Medulla oblongata (tissue), 1 donor: Measurements from ENCODE around the gene KCNF1.

Experiments used
- DNase-seq: peaks from one replicate; pipeline ENCODE4 v3.0.0-alpha.2; 2015; ENCODE audit errors: extremely low spot score

The KCNF1 gene, protein sequence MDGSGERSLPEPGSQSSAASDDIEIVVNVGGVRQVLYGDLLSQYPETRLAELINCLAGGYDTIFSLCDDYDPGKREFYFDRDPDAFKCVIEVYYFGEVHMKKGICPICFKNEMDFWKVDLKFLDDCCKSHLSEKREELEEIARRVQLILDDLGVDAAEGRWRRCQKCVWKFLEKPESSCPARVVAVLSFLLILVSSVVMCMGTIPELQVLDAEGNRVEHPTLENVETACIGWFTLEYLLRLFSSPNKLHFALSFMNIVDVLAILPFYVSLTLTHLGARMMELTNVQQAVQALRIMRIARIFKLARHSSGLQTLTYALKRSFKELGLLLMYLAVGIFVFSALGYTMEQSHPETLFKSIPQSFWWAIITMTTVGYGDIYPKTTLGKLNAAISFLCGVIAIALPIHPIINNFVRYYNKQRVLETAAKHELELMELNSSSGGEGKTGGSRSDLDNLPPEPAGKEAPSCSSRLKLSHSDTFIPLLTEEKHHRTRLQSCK

DNA sequence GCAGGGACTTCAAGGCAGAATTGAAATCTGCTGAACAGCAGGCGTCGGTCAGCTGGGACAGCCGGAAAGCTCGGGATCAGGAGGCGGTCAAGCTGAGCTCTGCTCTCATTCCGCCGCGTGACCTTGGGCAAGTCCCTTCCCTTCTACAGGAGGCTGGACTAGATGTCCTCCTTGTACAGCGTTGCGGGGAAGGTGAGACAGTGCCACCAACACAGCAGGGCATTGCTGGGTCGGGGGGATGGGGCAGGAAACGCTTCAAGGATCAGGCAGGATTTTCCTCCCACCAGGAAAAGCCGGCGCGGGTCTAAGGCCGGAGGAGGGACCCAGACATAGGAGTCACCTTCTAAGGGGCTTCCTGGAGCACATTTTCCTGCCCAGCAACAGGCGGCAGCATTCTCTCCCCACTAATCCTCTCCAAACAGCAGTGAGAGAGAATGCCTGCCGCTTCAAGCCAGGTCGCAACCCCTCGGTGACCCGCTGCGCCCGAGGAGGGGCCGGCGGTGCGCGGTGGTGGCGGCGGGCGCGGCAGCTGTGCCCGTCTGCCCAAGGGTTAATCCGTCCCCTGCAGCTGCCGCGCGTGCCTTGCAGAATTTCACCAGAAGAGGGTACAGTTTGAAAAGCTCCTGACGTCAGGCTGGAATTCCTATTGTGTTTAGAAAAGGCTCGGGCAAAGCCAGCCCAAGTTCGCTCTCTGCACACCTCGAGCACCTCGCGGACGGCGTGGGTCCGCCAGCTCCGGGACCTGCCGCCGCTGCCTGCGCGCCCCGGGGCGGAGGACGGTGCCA, at the start of gene KCNF1:
TSS of gene KCNF1 (plus strand) at position 644 of the 785 bp plus-strand sequence. CDS start 493 bp downstream, outside the sequence.
- DNase-seq, result no peak

DNA sequence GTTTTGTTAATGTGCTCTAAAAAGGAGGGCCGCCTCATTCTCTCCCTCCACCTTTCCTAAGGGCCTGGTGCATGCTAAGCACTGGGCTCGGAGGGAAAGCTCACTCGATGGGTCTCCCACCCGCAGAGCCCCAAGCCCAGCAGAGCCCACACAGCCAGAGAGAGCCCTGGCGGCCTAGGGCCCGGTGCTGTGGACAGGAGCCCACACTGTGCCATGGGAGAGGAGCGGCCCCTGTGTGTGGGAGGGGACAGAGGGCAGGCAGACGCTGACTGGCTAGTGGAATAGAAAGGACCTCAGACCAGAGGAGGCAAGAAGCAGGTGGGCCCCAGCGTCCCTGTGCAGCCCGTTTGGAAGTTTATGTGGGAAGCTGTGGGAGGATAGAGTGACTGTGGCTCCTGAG, 49.4 kb upstream of the KCNF1 start:
- DNase-seq, result no peak

DNA sequence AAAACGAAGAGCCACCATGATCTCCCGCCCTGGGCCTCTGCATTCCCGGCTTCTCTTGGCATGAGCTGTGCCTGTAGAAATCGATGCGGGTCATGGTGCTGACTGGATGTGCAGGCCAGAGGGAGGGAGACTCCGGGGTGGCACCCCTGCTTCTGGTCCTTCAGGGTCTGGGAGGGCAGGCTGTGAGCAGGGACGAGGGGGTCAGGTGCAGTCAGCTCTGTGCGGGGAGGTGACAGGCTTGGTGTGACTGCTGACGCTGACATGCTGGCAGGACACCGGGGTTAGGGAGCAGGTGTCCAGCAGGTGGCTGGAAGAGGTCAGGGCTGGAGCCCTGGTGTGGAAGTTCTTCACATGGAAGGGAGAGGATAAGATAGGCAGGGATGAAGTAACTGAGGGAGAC, 48.7 kb upstream of the KCNF1 start:
- DNase-seq, result no peak

- DNase-seq, result peak; percentile 63
Measured at GRCh38 chr2:10863837-10864236, 47.9 kb upstream of the KCNF1 start.

- no peak for DNase-seq
Measured at GRCh38 chr2:10864251-10864650, 47.5 kb upstream of the KCNF1 start.

DNA sequence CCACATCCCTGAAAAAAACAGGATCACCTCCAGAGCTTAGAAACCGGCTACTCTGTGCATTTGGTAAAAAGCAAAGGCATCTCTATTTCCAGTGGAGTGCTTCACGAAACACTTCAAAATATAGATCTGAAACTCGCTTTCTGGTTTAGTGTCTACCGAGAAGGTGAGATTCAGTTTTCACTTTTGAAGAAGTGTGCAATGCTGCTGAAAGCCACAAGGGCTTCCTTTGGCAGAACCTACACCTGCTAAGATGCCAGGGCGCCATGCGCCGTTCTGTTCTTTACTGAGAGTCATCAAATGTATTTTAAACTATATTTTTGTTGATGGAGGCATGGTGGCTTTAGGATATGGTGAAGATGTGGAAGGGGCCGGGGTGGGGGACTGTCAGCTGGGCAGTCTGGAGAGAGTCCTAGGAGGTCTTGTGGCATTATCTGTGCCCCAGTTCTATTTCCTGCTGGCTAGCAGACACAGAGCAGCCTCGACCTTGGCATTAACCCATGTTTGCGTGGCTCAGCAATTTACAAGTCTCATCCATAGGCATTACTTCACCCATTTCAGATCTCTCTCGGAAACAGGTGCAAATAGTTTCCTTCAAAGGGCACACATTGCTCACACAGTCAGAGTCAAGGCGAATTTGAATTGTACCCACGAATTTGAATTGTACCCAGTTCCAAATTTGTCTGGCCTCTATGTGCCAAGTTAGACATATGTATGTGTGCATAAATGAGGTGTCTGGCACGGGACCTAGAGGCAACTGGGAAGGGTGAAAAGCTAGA, 46.7 kb upstream of the KCNF1 start:
- DNase-seq, result no peak

GRCh38 chr2:10865841-10866240, 45.9 kb upstream of the KCNF1 start:
- DNase-seq, result no peak

DNA sequence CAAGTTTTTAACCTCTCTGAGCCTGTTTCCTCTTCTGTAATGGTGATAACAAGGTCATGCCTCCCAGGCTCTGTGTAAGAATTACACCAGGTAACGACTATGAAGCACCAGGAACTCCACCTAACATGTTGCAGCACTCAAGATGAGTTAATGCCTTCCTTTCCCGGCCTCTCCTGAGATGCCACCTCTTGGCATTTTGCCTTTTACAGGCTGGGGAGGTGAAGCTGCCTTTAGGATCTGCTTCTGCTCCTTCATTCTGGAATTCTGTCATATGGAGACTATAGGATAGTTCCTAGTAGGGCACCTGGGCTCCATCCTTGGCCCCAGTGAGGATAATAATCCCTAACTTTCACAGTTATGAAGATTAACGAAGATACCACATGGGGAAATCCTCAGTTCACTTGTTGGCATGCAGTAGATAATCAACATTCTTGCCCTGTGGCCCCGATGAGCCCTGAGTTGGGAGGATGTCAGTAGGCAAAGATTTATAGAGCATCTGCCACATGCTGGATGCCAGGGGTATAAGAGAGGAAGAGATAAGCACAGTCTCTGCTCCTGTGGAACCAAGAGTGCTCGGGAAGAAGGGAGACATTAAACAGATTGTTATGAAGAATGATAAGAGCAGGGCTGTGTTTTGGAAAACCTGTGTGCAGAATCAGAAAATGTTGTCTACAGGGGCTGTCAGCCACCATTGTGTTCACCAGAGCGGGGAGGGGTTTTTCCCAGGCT, 43.9 kb upstream of the KCNF1 start:
- no peak for DNase-seq

GRCh38 chr2:10868465-10869314, 43.0 kb upstream of the KCNF1 start:
- no peak for DNase-seq

- no peak for DNase-seq
Measured at GRCh38 chr2:10871978-10872377, 39.8 kb upstream of the KCNF1 start.

DNA sequence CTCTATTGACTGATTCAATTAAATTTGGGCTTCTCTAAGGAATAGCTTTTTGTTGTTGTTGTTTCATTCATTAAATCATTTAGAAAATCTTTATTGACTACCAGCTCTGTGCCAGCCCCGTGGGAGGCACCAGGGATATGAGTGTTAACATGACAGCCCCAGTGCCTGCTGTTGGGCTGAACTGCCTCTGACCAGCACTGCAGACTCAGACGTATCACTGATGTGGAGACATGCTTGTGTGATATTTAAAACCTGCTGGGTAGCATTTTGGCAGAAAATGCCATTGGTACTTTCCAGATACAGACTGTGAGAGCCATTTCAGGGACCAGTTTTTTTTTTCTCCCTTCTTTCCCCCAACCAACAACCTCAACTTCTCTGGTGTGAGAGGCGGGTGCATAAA, 38.6 kb upstream of the KCNF1 start:
- DNase-seq, result no peak

GRCh38 chr2:10873790-10874437, 37.8 kb upstream of the KCNF1 start:
- DNase-seq, result no peak

- no peak for DNase-seq
Measured at GRCh38 chr2:10875126-10875525, 36.6 kb upstream of the KCNF1 start.

DNA sequence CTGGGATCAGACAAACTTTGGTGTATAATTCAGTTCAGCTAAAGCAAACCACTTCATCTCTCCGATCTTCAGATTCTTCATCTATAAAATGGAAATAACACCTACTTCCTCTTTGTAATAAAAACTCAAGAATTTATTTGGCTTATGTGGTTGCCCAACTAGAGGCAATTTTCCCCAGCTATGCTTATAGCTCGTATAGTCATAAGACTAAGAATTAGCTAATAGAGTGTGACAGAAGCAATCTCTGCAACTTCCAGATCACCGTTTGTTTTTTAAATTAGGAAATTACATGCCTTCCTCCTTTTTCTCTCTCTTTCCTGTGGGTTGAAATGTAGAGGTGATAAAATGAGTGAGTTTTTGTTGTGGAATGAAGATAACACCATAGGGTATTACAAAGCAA, 35.3 kb upstream of the KCNF1 start:
- DNase-seq, result no peak

- DNase-seq, result no peak
Measured at GRCh38 chr2:10876963-10877362, 34.8 kb upstream of the KCNF1 start.

DNA sequence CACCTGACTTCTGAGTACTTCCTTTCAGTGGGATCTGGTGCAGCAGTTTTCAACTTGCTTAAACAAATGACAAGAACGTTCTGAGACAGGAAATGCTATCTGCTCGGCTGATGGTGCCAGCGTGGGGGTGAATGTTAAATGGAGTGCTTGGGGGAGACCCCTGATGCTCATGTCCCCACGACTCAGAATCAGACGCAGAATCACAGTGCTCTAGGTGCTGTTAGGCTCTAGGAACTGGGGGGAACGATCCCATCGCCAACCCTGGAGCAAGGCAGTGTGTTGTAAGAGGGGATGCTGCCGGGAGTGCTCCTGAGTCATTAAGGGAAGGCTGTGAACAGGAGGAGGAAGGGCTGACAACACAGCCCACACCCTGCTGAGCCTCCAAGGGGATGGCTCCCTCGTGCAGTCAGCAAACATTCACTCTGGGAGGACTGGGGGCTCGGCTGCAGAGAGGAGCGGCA, 34.1 kb upstream of the KCNF1 start:
- DNase-seq, result no peak

DNA sequence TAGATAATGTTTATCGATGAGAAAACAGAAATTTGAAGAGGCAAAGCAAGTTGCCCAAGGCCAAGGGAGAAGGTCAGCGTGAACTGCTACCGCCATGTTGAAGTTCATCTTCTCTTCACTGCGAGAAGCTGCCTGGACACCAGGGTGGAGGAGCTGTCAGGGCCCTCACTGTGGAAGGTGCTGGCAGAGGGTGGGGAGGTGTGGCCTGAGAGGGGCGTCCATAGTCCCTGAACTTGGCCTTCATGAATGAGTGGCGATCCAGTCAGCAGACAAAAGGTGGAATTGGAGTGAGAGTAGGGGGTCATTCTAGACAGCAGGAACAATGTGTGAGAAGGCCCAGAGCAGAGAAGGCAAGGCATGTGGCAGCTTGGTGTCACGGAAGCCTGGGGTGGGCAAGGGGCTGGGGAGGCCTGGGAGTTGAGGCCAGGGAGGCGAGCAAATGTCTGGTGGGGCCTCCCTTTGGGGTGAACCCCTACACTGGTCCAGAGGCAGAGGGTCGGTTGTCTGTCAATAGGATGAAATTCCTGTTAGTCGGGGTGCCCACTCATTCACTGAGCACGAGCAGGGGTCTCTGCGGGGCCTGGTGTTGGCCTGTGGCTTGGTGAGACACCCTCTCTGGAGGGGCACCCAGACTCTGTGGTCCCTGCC, 33.3 kb upstream of the KCNF1 start:
- DNase-seq, result no peak

GRCh38 chr2:10879159-10879558, 32.6 kb upstream of the KCNF1 start:
- no peak for DNase-seq
